Esophagus muscularis mucosa (tissue), 3 donors: ENCODE results near the gene TIMM13.

ENCODE experiments used
- CTCF ChIP-seq, 3 experiments: fragments of 200-600 bp in 2 of 3; fragments of 450-650 bp in 1 of 3; sonication (generic) in 2 of 3; IDR thresholded peaks; one replicate each; pipeline ENCODE4 v1.5.1; 2017 to 2019; ENCODE audit warnings: antibody characterized with exemption in 3 of 3, mild to moderate bottlenecking in 2 of 3, moderate library complexity in 1 of 3
- POLR2A ChIP-seq: fragments of 450-650 bp; IDR thresholded peaks from one replicate; pipeline ENCODE4 v1.6.1; 2017; ENCODE audit warnings: antibody characterized with exemption, moderate library complexity, mild to moderate bottlenecking, low read depth

- no peak for TF ChIP-seq POLR2A
- no peak for TF ChIP-seq CTCF (IDR thresholded peaks at IDR 0.05)
Observed at GRCh38 chr19:2387367-2388288, 39.8 kb downstream of the TIMM13 start.
